UCSD-AML1 (cell line): ENCODE results near the gene OR6C70.
"Not testable (repeated sequence)": the region's sequence is repeated elsewhere in the genome, so short reads cannot be mapped to it uniquely, and the experiment has no call there.

ENCODE experiments used
- DNase-seq: peaks from one replicate; lab custom pipeline; 2025; ENCODE audit not compliant: unreplicated experiment; lab: John Stamatoyannopoulos, UW

The OR6C70 gene

GRCh38 chr12:55470088-55470829 is at the start of gene OR6C70:
OR6C70 (minus strand) TSS chr12:55470138; CDS start chr12:55470138, 0 bp downstream.
- no peak for DNase-seq

DNA sequence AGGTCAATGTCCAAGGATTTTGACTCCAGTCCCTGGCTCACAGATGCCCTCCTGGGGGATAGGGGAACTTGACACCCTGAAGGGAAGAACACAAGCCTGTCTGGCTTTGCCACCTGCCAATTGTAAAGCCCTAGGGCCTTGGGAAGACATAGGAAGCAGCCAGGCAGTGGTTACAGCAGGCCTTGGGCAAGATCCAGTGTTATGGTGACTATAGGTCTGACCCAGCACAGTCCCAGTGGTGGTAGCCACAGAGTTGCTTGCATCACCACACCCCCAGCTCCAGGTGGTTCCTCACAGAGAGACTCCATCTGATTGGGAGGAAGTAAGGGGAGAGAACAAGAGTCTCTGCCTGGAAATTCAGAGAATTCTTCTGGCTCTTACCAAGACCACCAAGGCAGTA is 46.5 kb upstream of the OR6C70 start:
- no peak for DNase-seq

DNA sequence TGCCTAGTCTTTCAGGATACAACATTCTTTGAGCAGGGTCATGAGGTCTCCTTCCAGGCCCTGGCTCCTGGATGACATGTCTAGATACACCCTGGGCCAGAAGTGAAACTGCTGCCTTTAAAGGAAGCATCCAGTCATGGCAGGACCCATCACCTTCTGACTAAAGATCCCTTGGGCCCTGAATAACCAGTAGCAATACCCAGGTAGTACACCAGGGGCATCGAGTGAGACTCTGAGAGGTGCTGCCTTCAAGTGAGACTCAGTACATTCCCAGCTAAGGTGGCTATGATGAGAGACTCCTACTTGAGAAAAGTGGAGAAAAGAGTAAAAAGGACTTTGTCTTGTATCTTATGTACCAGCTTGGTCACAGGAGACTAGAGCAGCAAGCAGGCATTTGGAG is 45.8 kb upstream of the OR6C70 start:
- no peak for DNase-seq

- DNase-seq = no peak
Observed at GRCh38 chr12:55501601-55502000, 31.7 kb upstream of the OR6C70 start.

DNA sequence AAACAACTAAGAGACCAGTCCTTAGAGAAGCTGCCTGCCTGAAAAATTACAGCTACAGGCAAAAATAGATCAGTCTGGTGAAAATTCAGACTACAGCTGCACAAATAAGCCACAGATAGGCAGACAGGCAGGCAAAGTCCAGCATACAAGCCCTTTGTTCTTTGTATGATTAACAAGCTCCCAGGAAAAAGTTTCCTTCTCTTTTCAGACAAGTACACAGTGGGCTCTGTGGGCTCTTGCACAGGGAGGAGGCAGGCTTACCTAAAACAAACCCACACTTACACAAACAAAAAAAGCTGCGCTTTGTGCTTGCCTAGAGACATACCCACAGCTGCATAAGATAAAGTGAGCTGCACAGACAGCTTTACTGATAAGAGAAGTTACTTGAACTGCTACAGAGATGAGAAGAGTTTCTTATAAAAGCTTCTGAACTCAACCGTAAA is 29.9 kb upstream of the OR6C70 start:
- DNase-seq = no peak

DNA sequence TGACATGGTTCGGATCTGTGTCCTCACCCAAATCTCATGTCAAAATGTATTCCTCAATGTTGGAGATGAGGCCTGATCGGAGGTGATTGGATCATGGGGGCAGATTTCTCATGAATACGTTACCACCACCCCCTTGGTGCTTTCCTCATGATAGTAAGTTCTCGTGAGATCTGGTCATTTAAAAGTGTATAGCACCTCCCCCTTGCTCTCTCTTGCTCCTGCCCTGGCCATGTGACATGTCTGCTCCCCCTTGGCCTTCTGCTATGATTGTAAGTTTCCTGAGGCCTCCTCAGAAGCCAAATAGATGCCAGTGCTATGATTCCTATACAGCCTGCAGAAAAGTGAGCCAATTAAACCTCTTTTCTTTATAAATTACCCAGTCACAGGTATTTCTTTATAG is 29.3 kb upstream of the OR6C70 start:
- no peak for DNase-seq

- DNase-seq = no peak
Observed at GRCh38 chr12:55495490-55495889, 25.6 kb upstream of the OR6C70 start.

GRCh38 chr12:55492078-55492477 is 22.1 kb upstream of the OR6C70 start, which contains the start of gene OR6C68:
OR6C68 (plus strand) TSS chr12:55492378; CDS start chr12:55492378, 0 bp downstream.
- DNase-seq = no peak

DNA sequence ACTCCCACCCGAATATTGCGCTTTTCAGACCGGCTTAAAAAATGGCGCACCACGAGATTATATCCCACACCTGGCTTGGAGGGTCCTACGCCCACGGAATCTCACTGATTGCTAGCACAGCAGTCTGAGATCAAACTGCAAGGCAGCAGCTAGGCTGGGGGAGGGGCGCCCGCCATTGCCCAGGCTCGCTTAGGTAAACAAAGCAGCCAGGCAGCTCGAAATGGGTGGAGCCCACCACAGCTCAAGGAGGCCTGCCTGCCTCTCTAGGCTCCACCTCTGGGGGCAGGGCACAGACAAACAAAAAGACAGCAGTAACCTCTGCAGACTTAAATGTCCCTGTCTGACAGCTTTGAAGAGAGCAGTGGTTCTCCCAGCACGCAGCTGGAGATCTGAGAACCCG is 14.3 kb upstream of the OR6C70 start:
- DNase-seq = not testable (repeated sequence)

- DNase-seq = not testable (repeated sequence)
Observed at GRCh38 chr12:55479136-55479535, 9.2 kb upstream of the OR6C70 start.

GRCh38 chr12:55472264-55472663 is 2.3 kb upstream of the OR6C70 start:
- DNase-seq = no peak

GRCh38 chr12:55469291-55469690 is 647 bp downstream of the OR6C70 start:
- no peak for DNase-seq

DNA sequence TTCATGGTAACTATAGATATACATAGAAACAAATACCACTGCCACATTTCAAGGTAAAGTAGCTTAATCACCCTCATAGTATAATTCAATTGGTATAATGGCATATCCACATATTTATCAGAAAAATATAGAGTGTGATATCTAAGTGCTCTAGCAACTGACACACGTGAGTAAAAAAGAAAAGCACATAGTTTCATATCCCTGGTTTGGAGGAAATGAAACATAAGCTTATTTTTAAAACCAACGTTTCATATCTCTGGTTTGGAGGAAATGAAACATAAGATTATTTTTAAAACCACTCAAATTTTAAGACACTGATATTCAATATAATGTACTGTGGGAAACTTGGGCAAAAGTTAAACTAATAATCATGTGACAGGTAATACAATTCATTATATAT is 2.1 kb downstream of the OR6C70 start:
- no peak for DNase-seq

DNA sequence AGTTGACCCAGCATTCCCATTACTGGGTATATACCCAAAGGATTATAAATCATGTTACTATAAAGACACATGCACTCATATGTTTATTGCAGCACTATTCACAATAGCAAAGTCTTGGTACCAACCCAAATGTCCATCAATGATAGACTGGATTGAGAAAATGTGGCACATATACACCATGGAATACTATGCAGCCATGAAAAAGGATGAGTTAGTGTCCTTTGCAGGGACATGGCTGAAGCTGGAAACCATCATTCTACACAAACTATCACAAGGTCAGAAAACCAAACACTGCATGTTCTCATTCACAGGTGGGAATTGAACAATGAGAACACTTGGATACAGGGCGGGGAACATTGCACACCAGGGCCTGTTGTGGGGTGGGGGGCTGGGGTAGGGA is 5.0 kb downstream of the OR6C70 start:
- DNase-seq = not testable (repeated sequence)

GRCh38 chr12:55448825-55449224 is 21.1 kb downstream of the OR6C70 start:
- DNase-seq = no peak

GRCh38 chr12:55446326-55446725 is 23.6 kb downstream of the OR6C70 start:
- DNase-seq = no peak

DNA sequence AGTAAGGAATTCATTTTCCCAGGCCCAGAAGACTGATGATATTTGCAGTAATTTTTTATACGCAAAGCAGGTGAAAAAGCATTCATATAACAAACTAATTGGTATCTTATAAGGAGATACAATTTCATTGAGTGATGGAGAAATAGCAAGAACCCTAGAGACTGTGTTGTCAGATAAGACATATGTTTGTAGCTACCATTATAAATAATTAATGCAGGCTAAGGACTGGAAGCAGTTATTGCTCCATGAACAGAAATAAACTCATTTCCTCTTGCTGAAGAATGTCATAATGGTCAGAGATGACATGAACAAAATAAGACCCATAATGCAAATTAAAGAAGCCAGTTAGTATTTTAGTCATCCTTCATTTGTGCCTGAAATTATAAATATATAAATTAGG is 24.6 kb downstream of the OR6C70 start:
- DNase-seq = no peak

DNA sequence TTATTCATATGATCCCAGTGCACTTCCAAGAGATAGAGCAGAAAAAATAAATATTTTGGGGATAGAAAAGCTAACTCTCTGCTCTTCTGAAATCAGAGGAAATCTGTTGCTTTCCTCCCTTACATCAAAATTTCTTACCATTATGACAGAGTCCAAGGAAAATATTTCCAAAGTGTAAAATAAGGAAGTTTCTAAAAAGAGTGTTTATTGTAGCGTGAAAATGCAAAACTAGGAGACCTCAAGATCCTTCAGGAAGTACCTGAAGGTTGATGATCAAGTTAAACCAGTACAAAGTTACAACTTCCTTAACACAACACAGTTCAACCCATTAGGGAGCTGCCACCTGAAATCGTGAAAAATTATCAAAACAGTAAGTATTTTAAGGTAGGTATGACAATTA is 26.2 kb downstream of the OR6C70 start, which contains the start of gene OR6C2:
Gene OR6C2, plus strand, starts transcription at position 301 of the 400 bp plus-strand sequence. CDS start 8,138 bp downstream, outside the sequence.
- no peak for DNase-seq

DNA sequence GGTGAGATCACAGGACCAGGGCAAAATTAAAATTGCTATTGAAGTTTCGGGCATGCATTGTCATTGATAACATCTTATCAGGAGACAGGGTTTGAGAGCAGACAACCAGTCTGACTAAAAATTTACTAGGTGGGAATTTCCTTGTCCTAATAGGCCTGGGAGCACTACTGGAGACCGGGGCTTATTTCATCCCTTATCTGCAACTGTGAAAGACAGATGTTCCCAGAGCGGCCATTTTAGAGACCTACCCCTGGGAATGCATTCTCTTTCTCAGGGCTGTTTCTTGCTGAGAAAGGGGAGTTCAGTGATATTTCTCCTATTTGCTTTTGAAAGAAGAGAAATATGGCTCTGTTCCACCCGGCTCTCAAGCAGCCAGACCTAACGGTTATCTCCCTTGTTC is 28.7 kb downstream of the OR6C70 start:
- DNase-seq = not testable (repeated sequence)

GRCh38 chr12:55428331-55429243 is 41.4 kb downstream of the OR6C70 start:
- no peak for DNase-seq

- no peak for DNase-seq
Observed at GRCh38 chr12:55425954-55426353, 44.0 kb downstream of the OR6C70 start, which contains the start of gene OR6C76. OR6C76 (plus strand) TSS chr12:55426254; CDS start chr12:55426254, 0 bp downstream.
